Measurements from ENCODE around the gene GABRA1. TPM values are rescaled to one million over a fixed set of nuclear protein-coding genes. Genes with fewer than 3 reads are reported as not detected.

Gene GABRA1
- total RNA-seq, 1 donor from 2014 or later, result not detected

DNA sequence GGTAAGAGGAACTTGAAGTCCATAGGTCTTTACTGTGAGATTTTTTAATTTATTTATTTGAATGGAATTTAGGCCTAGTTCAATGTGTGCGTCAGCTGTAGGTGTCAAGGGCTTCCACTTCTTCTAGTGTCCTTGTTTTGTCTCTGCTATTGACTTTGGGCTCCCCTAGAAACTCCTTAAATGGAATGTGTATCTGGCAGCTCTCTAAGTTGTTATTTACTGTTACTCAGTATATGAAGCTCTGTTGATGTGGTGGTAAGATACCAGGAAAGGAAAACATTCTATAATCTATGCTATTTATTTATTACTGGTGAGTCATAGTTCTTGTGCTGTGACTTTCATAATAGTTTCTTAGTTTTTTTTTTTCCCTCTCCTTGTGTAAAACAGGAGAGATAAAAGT, 97.1 kb downstream of the GABRA1 start:
- Histone ChIP-seq H3K9me3 (no peaks in the 10 kb centered on the region), H3K27me3 (no peaks in the 10 kb centered on the region), H3K27ac (no peak overlapping the region), H3K4me3 (no peak overlapping the region), H3K36me3 (no peaks in the 10 kb centered on the region), H3K4me1 (no peaks in the 10 kb centered on the region)
- intact Hi-C loops (cut with DNase I), result no loop called here
- no peak for DNase-seq (ENCODE audit: extremely low spot score in 2 of 2)
- TF ChIP-seq POLR2AphosphoS5 (IDR thresholded peaks at IDR 0.05; ENCODE audit: insufficient read depth in 1 of 2, low read depth in 1 of 2) (no peak), POLR2A (IDR thresholded peaks at IDR 0.05) (no peak)
- TF ChIP-seq, protein P1, sequence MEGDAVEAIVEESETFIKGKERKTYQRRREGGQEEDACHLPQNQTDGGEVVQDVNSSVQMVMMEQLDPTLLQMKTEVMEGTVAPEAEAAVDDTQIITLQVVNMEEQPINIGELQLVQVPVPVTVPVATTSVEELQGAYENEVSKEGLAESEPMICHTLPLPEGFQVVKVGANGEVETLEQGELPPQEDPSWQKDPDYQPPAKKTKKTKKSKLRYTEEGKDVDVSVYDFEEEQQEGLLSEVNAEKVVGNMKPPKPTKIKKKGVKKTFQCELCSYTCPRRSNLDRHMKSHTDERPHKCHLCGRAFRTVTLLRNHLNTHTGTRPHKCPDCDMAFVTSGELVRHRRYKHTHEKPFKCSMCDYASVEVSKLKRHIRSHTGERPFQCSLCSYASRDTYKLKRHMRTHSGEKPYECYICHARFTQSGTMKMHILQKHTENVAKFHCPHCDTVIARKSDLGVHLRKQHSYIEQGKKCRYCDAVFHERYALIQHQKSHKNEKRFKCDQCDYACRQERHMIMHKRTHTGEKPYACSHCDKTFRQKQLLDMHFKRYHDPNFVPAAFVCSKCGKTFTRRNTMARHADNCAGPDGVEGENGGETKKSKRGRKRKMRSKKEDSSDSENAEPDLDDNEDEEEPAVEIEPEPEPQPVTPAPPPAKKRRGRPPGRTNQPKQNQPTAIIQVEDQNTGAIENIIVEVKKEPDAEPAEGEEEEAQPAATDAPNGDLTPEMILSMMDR (IDR thresholded peaks at IDR 0.05), result no peak

DNA sequence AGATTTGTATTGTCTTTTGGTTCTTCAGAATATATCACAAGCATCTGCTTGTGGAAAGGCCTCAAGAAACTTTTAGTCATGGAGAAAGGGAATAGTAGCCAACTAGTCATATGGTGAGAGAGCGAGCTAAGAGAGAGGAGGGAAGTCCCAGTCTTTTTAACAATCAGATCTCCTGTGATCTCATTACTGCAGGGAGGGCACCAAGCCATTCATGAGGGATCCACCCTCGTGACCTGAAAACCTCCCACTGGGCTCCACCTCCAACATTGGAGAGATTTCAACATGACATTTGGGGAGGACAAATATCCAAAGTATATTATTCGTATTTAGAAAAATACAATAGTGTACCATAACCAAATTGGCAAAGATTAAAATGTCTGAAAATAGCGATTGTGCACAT, 99.0 kb downstream of the GABRA1 start:
- Histone ChIP-seq H3K4me3 (no peak overlapping the region), H3K27me3 (no peaks in the 10 kb centered on the region), H3K9me3 (no peaks in the 10 kb centered on the region), H3K4me1 (no peaks in the 10 kb centered on the region), H3K27ac (no peak overlapping the region), H3K36me3 (no peaks in the 10 kb centered on the region)
- no peak for TF ChIP-seq POLR2A (IDR thresholded peaks at IDR 0.05)
- TF ChIP-seq POLR2AphosphoS5 (IDR thresholded peaks at IDR 0.05; ENCODE audit: insufficient read depth in 1 of 2, low read depth in 1 of 2), result no peak
- TF ChIP-seq, protein P1 (IDR thresholded peaks at IDR 0.05), result no peak
- DNase-seq (ENCODE audit: extremely low spot score in 2 of 2), result no peak
- intact Hi-C loops (cut with DNase I), result no loop called here

Other genes with a start within 250 kb of the GABRA1 start
- gene GABRA6, start 162.4 kb upstream of the GABRA1 start, total RNA-seq, result not detected
- 0.74 TPM for gene GABRG2, start 219.7 kb downstream of the GABRA1 start, total RNA-seq

All from vagina (tissue), 2 donors.